Activated T-helper 1 cell treated with anti-CD3 and anti-CD28 coated beads, Interleukin-12 subunit alpha, Interleukin-12 subunit beta, Interleukin-2, Interleukin-4 antibody, amounts not matched to agents 30 ng/mL and 10 ng/mL and 1 ng/mL, durations not matched to agents 14 hours and 24 hours and 36 hours (primary cell): ENCODE data around the gene PUDP. TPM values are rescaled to one million over a fixed set of nuclear protein-coding genes. Genes with fewer than 3 reads are reported as not detected.

Experiments
- DNase-seq: peaks from one replicate; pipeline ENCODE4 v3.0.0; 2021; ENCODE audit warnings: low spot score
- H3K27ac Mint-ChIP-seq: one replicate; pipeline ENCODE4 v1.8.0; 2021; ENCODE audit warnings: mild to moderate bottlenecking, mixed read lengths
- H3K27me3 Mint-ChIP-seq: one replicate; pipeline ENCODE4 v1.8.0; 2022; ENCODE audit warnings: mild to moderate bottlenecking, moderate library complexity, mixed read lengths; ENCODE audit not compliant: insufficient read depth
- H3K36me3 Mint-ChIP-seq: one replicate; pipeline ENCODE4 v1.8.0; 2021; ENCODE audit warnings: low read depth, mixed read lengths
- H3K4me1 Mint-ChIP-seq: one replicate; pipeline ENCODE4 v1.8.0; 2021; ENCODE audit warnings: low read depth, mixed read lengths
- H3K4me3 Mint-ChIP-seq: one replicate; pipeline ENCODE4 v1.8.0; 2021; ENCODE audit warnings: mild to moderate bottlenecking, moderate library complexity, mixed read lengths
- H3K9me3 Mint-ChIP-seq: one replicate; pipeline ENCODE4 v1.8.0; 2021; ENCODE audit warnings: mixed read lengths
- intact Hi-C: fragments of 100-400 bp; cut with micrococcal nuclease; formaldehyde crosslinking; loops from one replicate; pipeline ENCODE4 v1.15.1; 2024
- total RNA-seq: library from RNA; stranded (reverse); gene quantifications from 2 replicates; pipeline ENCODE4 v1.2.3, GENCODE V29; 2022

The PUDP gene
- total RNA-seq, 1 donor from 2014 or later, result 23.4 TPM

DNA sequence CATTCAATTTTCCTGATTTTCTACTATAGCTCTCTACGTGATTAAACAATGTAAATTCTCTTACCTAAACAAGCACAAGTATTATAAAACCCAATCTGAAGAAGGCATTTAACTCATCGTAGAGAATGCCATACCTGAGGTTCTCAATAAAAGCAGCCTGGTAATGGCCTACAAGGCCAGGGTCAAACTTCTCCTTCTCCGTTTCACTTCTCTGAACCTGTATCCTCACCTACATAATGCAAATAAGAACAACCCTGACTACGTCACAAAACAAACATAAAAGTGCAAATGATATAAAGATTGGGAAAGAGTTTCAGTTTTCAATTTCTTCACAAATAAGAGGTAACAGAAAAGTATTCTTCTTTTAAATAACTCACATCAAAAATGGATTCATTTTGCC is 56.0 kb downstream of the PUDP start:
- H3K9me3 Mint-ChIP-seq, result no peaks in the 10 kb centered on the region
- no peak overlapping the region for H3K4me3 Mint-ChIP-seq
- no peak for DNase-seq
- no peaks in the 10 kb centered on the region for H3K36me3 Mint-ChIP-seq
- H3K27me3 Mint-ChIP-seq, result no peaks in the 10 kb centered on the region
- intact Hi-C loops, result no loop called here
- H3K27ac Mint-ChIP-seq, result no peak overlapping the region
- H3K4me1 Mint-ChIP-seq, result peaks cover 24% of the 10 kb centered on the region

DNA sequence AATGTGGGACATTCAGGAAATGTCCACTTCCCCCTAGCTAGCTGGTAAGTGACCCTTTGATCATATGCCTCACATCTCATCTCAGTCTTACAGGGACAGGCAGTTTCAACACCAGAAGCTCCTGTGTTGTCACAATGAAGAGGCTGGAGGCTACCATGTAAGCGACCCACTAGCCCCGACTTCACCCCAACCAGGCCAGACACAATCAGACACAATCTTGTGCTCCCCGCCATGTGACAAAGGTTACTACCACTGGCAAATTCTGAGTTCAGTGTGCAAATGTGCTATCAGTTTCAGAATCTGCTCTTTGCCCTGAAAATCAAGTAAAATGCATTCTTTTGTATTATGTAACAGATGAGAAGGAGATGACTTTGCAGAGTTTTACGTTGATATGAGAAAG is 57.3 kb downstream of the PUDP start:
- intact Hi-C loops, result no loop called here
- H3K4me3 Mint-ChIP-seq, result no peak overlapping the region
- H3K4me1 Mint-ChIP-seq, result peaks cover 35% of the 10 kb centered on the region
- no peaks in the 10 kb centered on the region for H3K27me3 Mint-ChIP-seq
- H3K9me3 Mint-ChIP-seq, result no peaks in the 10 kb centered on the region
- H3K36me3 Mint-ChIP-seq, result no peaks in the 10 kb centered on the region
- no peak for DNase-seq
- no peak overlapping the region for H3K27ac Mint-ChIP-seq

DNA sequence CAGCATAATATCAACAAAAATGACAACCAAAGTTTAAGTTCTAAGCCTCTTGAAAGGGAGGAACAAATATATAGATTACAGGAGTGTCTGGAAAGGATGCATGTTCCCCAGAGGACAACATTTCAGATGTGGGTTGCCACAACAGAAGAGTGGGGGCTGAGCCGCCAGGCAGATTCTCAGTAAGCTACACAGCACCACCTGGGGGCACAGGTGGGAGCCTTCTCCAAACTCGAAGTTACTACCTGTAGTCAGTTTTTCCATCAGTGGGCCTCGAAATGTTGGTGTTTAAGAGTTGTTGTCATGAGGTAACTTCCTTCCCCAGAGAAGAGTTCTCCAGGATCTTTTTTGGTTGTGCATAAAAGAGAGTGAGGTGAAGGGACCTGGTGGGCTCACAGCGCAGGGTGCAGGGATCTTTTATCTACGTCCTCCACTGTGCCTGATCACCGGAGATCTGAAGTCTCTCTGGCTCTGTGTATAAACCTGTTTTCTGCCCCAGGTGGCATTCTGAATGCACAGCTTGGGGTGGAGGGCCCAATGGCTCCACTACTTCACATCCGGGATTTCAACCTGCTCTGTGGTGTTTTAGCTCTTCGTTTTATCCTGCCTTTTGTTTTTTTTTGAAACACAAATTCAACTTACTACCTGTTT is 58.9 kb downstream of the PUDP start:
- Mint-ChIP-seq H3K27ac (no peak overlapping the region), H3K27me3 (no peaks in the 10 kb centered on the region), H3K36me3 (peaks cover 4% of the 10 kb centered on the region), H3K9me3 (no peaks in the 10 kb centered on the region), H3K4me1 (peaks cover 41% of the 10 kb centered on the region), H3K4me3 (no peak overlapping the region)
- intact Hi-C loops, result no loop called here
- no peak for DNase-seq

DNA sequence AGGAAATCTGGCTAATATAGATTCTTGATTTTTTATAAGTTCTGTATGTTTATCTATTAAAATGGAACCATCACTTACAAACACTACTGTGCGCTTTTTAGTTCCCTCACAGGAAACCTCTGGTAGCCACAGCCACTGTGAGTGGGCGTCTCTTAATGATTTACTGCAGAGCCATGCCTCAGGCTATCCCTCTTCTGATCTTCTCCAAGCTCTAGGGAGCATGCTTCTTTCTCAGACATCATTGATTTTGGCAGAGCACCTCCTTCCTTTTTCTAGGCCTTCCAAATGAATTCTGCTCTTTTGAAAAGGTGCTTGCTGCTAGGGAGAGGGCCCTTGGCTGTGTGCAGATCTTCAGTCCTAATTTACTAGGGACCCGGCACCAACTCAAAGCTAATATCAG is 61.6 kb downstream of the PUDP start:
- H3K36me3 Mint-ChIP-seq, result peaks cover 9% of the 10 kb centered on the region
- intact Hi-C loops, result no loop called here
- H3K4me3 Mint-ChIP-seq, result no peak overlapping the region
- no peaks in the 10 kb centered on the region for H3K27me3 Mint-ChIP-seq
- H3K27ac Mint-ChIP-seq, result no peak overlapping the region
- no peaks in the 10 kb centered on the region for H3K9me3 Mint-ChIP-seq
- DNase-seq, result no peak
- H3K4me1 Mint-ChIP-seq, result peaks cover 64% of the 10 kb centered on the region

DNA sequence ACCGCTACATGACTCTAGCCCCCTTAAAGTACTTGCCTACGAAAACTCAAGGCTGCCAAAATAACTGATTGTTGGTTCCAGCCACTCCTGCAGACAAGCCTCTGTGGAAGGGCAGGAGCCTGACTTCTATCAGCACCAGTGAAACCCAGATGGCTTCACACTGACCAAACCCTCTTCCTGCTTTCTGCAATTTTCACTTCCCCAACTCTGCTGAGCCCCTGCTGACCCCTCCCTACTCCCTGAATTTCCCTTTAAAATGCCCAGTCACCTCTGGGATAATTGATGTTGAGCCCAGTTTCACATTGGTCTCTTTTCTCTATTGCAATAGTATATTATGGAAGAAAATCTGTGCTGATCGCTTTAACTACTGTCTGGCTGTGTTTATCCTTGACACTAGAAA is 62.1 kb downstream of the PUDP start:
- no peaks in the 10 kb centered on the region for H3K27me3 Mint-ChIP-seq
- peaks cover 63% of the 10 kb centered on the region for H3K4me1 Mint-ChIP-seq
- no peak overlapping the region for H3K4me3 Mint-ChIP-seq
- intact Hi-C loops, result no loop called here
- peaks cover 10% of the 10 kb centered on the region for H3K36me3 Mint-ChIP-seq
- DNase-seq, result no peak
- no peak overlapping the region for H3K27ac Mint-ChIP-seq
- H3K9me3 Mint-ChIP-seq, result no peaks in the 10 kb centered on the region

DNA sequence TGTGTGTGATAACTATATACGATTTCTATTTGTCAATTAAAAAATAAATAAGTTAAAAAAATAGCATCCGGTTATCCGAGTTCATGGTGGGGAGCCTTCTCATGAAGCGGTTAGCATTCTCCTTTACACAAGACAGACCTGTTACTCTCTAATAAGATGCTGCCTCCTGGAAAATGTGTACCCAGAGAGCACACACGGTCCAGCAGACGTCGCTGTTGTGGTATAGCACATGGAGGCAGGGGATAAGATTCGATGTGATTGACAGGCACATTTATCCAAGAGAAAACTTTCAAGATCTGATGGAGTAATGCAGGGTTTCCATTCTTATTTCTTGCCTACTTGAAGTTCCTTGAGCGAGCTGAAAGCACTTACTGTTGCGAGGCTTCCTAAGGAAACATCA is 63.1 kb downstream of the PUDP start:
- Mint-ChIP-seq H3K4me1 (peaks cover 57% of the 10 kb centered on the region), H3K27ac (no peak overlapping the region), H3K36me3 (peaks cover 10% of the 10 kb centered on the region), H3K9me3 (no peaks in the 10 kb centered on the region), H3K4me3 (no peak overlapping the region), H3K27me3 (no peaks in the 10 kb centered on the region)
- no peak for DNase-seq
- intact Hi-C loops, result loop anchor here (1.0 kb wide), 2 partner anchors 26 to 63 kb away; partner anchors contain the start of gene PUDP

DNA sequence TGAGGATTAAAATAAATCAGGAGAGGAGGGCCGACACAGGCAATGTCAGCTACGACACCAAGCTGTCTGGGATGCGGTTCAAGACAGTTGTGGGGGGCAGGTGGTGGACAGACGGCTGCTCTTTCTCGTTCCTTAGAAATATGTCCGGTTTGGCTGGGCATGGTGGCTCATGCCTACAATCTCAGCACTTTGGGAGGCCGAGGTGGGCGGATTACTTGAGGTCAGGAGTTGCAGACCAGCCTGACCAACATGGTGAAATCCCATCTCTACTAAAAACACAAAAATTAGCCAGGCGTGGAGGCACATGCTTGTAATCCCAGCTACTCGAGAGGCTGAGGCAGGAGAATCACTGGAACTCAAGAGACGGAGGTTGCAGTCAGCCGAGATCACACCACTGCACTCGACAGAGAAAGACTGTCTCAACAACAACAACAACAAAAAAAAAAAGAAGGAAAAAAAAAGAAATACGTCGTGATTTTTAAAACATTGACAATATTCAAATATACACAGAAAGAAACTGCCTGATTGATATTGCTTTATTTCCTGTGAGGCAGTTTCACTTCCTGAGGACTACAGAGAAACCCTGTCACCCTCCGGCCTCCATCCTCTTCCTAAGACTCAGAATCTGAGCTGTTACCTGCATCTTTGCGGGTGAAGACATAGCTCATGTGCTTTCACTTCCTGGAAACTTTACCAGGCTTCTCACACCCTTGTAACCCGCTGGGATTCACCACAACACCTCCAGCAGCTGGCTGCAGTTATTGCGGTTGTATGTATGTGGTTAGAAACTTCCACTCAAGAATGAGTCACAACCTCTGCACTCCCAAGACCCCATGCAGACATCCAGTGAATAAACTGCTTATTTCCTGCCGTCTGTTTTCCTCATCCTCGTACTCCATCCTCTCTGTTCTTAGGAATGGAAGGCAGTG is 64.2 kb downstream of the PUDP start:
- peaks cover 46% of the 10 kb centered on the region for H3K4me1 Mint-ChIP-seq

DNA sequence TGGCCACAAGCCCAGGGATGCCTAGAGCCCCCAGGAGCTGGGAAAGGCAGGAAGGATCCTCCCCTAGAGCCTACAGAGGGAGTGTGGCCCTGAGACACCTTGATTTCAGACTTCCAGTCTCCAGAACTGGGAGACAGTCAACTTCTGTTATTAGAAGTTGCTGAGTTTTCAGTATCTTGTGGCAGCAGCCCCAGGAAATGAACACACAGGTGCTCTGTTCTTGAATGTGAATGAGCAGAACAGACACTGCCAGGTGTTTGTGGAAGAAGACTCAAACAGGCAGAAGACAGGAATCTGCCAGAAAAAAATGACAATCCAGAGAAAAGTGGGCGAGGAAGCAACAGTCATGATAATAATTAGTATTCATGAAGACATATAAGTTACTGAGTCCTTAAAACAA is 64.9 kb downstream of the PUDP start:
- no peak for DNase-seq
- H3K9me3 Mint-ChIP-seq, result no peaks in the 10 kb centered on the region
- no peak overlapping the region for H3K27ac Mint-ChIP-seq
- peak overlapping the region; percentile 63 for H3K4me3 Mint-ChIP-seq
- intact Hi-C loops, result no loop called here
- H3K36me3 Mint-ChIP-seq, result peaks cover 10% of the 10 kb centered on the region
- no peaks in the 10 kb centered on the region for H3K27me3 Mint-ChIP-seq
- H3K4me1 Mint-ChIP-seq, result peaks cover 40% of the 10 kb centered on the region

More for the DNA sequence above, 64.2 kb downstream of the PUDP start:
- Mint-ChIP-seq H3K27me3 (no peaks in the 10 kb centered on the region), H3K27ac (peak overlapping the region; percentile 88), H3K9me3 (no peaks in the 10 kb centered on the region), H3K36me3 (peaks cover 10% of the 10 kb centered on the region), H3K4me3 (peak overlapping the region; percentile 63)
- peak; percentile 63 for DNase-seq
- intact Hi-C loops, result loop anchor here (1.0 kb wide), 2 partner anchors 24 to 65 kb away; partner anchors contain the start of gene PUDP

DNA sequence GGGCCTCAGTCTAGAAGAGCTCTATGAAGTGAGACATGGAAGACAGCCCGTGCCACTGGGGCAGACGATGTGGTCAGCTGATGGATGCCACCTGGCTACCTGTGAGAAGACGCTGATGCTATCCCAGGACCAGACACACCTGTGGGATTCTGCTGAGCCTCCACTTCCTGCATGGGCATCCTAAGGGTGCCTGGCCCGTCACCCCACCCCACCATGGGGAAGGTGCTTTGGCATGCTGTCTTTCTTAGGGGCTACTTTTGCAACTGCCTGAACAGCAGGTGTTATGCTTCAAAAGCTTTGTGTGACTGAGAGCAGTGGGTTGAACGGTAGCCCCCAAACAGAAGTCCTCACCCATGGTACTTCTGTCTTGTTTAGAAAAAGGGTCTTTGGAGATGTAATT is 65.4 kb downstream of the PUDP start:
- Mint-ChIP-seq H3K9me3 (no peaks in the 10 kb centered on the region), H3K4me1 (peaks cover 40% of the 10 kb centered on the region), H3K4me3 (no peak overlapping the region), H3K36me3 (peaks cover 10% of the 10 kb centered on the region), H3K27ac (no peak overlapping the region), H3K27me3 (no peaks in the 10 kb centered on the region)
- intact Hi-C loops, result no loop called here
- DNase-seq, result no peak

DNA sequence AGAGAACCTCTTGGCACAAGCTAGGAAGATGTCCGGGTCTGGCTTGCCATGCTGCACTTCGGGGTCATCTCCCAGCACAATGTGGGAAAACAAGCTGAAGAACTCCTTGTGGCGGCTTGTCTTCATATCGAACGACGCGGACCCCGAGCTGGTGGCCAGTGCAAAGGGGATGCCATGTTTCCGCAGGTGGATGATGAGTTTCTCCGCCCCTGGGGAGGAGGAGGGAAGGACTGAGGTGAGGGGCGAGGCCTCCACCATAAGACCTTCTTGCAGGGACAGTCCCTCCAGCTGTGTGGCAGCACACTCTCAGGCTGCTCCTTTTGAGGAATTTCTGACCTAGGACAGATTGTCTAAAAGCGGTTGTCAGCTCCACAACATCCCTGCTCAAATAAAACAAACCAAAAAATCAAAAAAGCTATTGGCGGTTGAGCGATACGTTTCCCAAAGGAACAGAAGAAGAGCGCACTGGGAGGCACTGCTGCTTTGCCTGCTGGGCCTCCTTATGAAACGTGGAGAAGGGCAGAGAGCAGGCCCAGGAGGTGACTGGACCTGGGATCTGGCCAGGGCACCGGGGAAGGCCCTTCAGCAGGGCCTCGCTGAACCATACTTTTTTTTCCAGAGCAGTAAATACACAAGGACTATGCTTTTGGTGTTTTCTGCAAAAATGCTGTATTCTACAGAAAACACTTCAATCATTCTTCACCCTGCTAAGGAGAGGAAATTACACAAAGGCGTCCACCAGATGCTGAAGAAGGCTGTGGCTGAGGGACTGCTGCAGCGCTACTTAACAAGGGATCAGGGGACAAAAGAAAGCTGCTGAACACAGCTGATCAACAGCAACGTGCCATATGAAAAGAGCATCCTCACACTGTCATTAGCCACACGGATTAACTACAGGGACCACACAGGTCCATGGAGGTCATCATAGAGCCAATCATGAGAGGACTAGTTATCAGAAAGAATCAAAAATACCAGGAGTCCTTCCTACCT is 70.4 kb downstream of the PUDP start:
- DNase-seq, result no peak
- Mint-ChIP-seq H3K27ac (no peak overlapping the region), H3K4me3 (no peak overlapping the region), H3K4me1 (peaks cover 18% of the 10 kb centered on the region), H3K36me3 (peaks cover 9% of the 10 kb centered on the region), H3K9me3 (no peaks in the 10 kb centered on the region), H3K27me3 (no peaks in the 10 kb centered on the region)
- intact Hi-C loops, result no loop called here

DNA sequence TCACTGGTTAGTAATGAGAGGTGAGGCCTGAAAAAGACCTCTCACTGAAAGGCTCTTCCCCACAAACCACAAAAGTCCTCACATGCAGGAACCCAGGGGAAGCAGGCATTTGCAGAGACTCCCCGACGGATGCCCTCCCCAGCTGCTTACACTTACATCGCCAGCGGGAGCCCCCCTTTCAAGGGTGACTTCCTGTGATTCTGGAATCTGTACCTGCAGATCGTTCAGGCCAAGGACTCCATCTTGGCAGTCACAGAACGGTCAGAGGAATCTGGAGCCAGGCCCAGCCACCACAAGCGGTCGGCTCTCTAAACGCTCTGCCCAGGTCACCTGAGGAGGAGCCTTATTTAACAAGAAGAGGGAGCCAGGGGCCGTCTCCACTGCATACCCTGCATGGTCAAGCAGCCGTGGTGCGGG is 71.7 kb downstream of the PUDP start:
- Mint-ChIP-seq H3K36me3 (peaks cover 8% of the 10 kb centered on the region), H3K27me3 (no peaks in the 10 kb centered on the region), H3K4me3 (no peak overlapping the region), H3K9me3 (no peaks in the 10 kb centered on the region), H3K4me1 (peaks cover 14% of the 10 kb centered on the region), H3K27ac (no peak overlapping the region)
- intact Hi-C loops, result no loop called here
- DNase-seq, result no peak

DNA sequence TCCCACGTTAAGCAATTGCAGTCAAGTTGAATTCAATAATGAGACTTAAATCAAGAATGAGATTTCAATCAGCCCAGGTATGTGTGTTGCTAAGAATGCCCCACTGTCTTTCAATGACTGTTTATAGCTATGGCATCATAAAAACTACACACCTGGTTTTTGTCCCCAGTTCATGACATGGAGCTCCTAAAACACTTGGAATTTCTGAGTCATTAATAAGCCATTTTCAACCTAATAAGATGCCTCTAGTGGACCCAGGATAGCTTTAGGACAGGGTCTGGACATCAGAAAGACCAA is 73.1 kb downstream of the PUDP start:
- intact Hi-C loops, result no loop called here
- H3K4me1 Mint-ChIP-seq, result peaks cover 18% of the 10 kb centered on the region
- peaks cover 8% of the 10 kb centered on the region for H3K36me3 Mint-ChIP-seq
- H3K9me3 Mint-ChIP-seq, result no peaks in the 10 kb centered on the region
- DNase-seq, result no peak
- no peak overlapping the region for H3K27ac Mint-ChIP-seq
- H3K4me3 Mint-ChIP-seq, result no peak overlapping the region
- no peaks in the 10 kb centered on the region for H3K27me3 Mint-ChIP-seq
